Fibroblast of the aortic adventitia (primary cell): ENCODE results near the gene GZMM. TPM values are rescaled to one million over a fixed set of nuclear protein-coding genes. Genes with fewer than 3 reads are reported as not detected.

Source experiments
- DNase-seq: peaks from one replicate; pipeline ENCODE4 v3.0.0-alpha.2; 2010; ENCODE audit warnings: low read depth
- H3K4me3 ChIP-seq: 2 replicates; pipeline ENCODE4 v1.5.1; 2011; ENCODE audit warnings: low read depth, mild to moderate bottlenecking, control low read depth, low read length, moderate library complexity
- CTCF ChIP-seq: IDR thresholded peaks from 2 replicates; pipeline ENCODE4 v1.5.1; 2011; ENCODE audit warnings: mild to moderate bottlenecking, low read length, control low read depth, inconsistent platforms; ENCODE audit not compliant: insufficient read depth
- total RNA-seq: library from RNA; depleted of rRNA; stranded (reverse); fragments of >200 nt; gene quantifications from 2 replicates; pipeline ENCODE4 v1.2.3, GENCODE V29; 2012; ENCODE audit warnings: low replicate concordance

GZMM gene
- total RNA-seq, 1 donor = not detected

- peak within 1 kb of the TSS; percentile 84 for H3K4me3 ChIP-seq
Measured at GRCh38 chr19:531753-532560, 11.9 kb upstream of the GZMM start, which contains the start of gene CDC34. Gene CDC34, plus strand, starts transcription at chr19:531760. Its CDS starts 172 bp downstream, at chr19:531932.

GRCh38 chr19:532561-533363 lies 11.1 kb upstream of the GZMM start:
- peak overlapping the region; percentile 84 for H3K4me3 ChIP-seq
- TF ChIP-seq CTCF = peak; percentile 59
- peak; percentile 73 for DNase-seq

More at GRCh38 chr19:531753-532560, 11.9 kb upstream of the GZMM start, which contains the start of gene CDC34:
- no peak for DNase-seq
- TF ChIP-seq CTCF = no peak

- no peak for TF ChIP-seq CTCF
- no peak for DNase-seq
- H3K4me3 ChIP-seq = peak overlapping the region; percentile 84
Measured at GRCh38 chr19:533364-534058, 10.3 kb upstream of the GZMM start.

GRCh38 chr19:534088-534487 lies 9.8 kb upstream of the GZMM start:
- no peak for DNase-seq
- TF ChIP-seq CTCF = no peak
- H3K4me3 ChIP-seq = peak overlapping the region; percentile 84

- peak; percentile 4 for TF ChIP-seq CTCF
- H3K4me3 ChIP-seq = no peak overlapping the region
- DNase-seq = no peak
Measured at GRCh38 chr19:535017-535835, 8.6 kb upstream of the GZMM start.
